Stimulated activated CD8-positive, alpha-beta memory T cell treated with anti-CD3 and anti-CD28 coated beads, Interleukin-4, amount 100 ng/mL, for 4 hours (primary cell): ENCODE measurements around the gene ZNF865.

ENCODE experiments used
- DNase-seq, 2 donors: peaks; one replicate each; pipeline ENCODE4 v3.0.0-alpha.2; 2020; ENCODE audit warnings: low read depth in 2 of 2, low spot score in 1 of 2

The ZNF865 gene

GRCh38 chr19:55605207-55605636 lies 225 bp upstream of the ZNF865 start:
- DNase-seq, result peak; percentile 97 to 98

- DNase-seq, result no peak
Measured at GRCh38 chr19:55606471-55606787, 982 bp downstream of the ZNF865 start.

GRCh38 chr19:55606817-55607216 lies 1.4 kb downstream of the ZNF865 start:
- no peak for DNase-seq

GRCh38 chr19:55609326-55609725 lies 3.9 kb downstream of the ZNF865 start:
- no peak for DNase-seq

GRCh38 chr19:55611300-55611982 lies 6.0 kb downstream of the ZNF865 start:
- DNase-seq, result no peak

GRCh38 chr19:55611983-55612645 lies 6.7 kb downstream of the ZNF865 start:
- no peak for DNase-seq

GRCh38 chr19:55613396-55613795 lies 7.9 kb downstream of the ZNF865 start:
- DNase-seq, result no peak

- DNase-seq, result no peak
Measured at GRCh38 chr19:55613930-55614710, 8.7 kb downstream of the ZNF865 start.

- no peak for DNase-seq
Measured at GRCh38 chr19:55614711-55615542, 9.5 kb downstream of the ZNF865 start.

GRCh38 chr19:55615543-55616394 lies 10.3 kb downstream of the ZNF865 start:
- DNase-seq, result no peak

- DNase-seq, result no peak
Measured at GRCh38 chr19:55616395-55616875, 11.0 kb downstream of the ZNF865 start.

- DNase-seq, result no peak
Measured at GRCh38 chr19:55617426-55617825, 12.0 kb downstream of the ZNF865 start.

GRCh38 chr19:55618426-55618825 lies 13.0 kb downstream of the ZNF865 start:
- no peak for DNase-seq

GRCh38 chr19:55619286-55619685 lies 13.8 kb downstream of the ZNF865 start:
- DNase-seq, result no peak

GRCh38 chr19:55620410-55621204 lies 15.2 kb downstream of the ZNF865 start:
- DNase-seq, result no peak

GRCh38 chr19:55621205-55621672 lies 15.8 kb downstream of the ZNF865 start:
- DNase-seq, result no peak

- DNase-seq, result no peak
Measured at GRCh38 chr19:55621673-55622231, 16.3 kb downstream of the ZNF865 start.

- DNase-seq, result no peak
Measured at GRCh38 chr19:55622242-55622969, 17.0 kb downstream of the ZNF865 start.
